ENCODE measurements around the gene HES1. TPM values are rescaled to one million over a fixed set of nuclear protein-coding genes. Genes with fewer than 3 reads are reported as not detected.
A peak's percentile ranks its signal among the peaks of the same experiment; 100 is the strongest.

The HES1 gene
- total RNA-seq, 1 donor from 2014 or later, result 36.2 TPM

- TF ChIP-seq CTCF (conservative IDR thresholded peaks at IDR 0.05), result no peak
- DNase-seq (ENCODE audit: low read depth, low spot score), result no peak
- Mint-ChIP-seq H3K4me1 (peaks cover 43% of the 10 kb centered on the region), H3K9me3 (no peaks in the 10 kb centered on the region), H3K27me3 (ENCODE audit: low read depth) (peaks cover 25% of the 10 kb centered on the region), H3K36me3 (ENCODE audit: low read depth) (peaks cover 2% of the 10 kb centered on the region), H3K27ac (ENCODE audit: unreplicated experiment) (no peak overlapping the region), H3K4me3 (no peak overlapping the region)
These were observed 38.5 kb downstream of the HES1 start for GRCh38 chr3:194174406-194174805.

GRCh38 chr3:194174980-194175379 is 39.0 kb downstream of the HES1 start:
- no peak overlapping the region for H3K27ac Mint-ChIP-seq (ENCODE audit: unreplicated experiment)
- H3K4me1 Mint-ChIP-seq, result peaks cover 38% of the 10 kb centered on the region
- no peak overlapping the region for H3K4me3 Mint-ChIP-seq
- no peak for TF ChIP-seq CTCF (conservative IDR thresholded peaks at IDR 0.05)
- H3K36me3 Mint-ChIP-seq (ENCODE audit: low read depth), result peaks cover 2% of the 10 kb centered on the region
- H3K27me3 Mint-ChIP-seq (ENCODE audit: low read depth), result peaks cover 26% of the 10 kb centered on the region
- no peak for DNase-seq (ENCODE audit: low read depth, low spot score)
- no peaks in the 10 kb centered on the region for H3K9me3 Mint-ChIP-seq

- Mint-ChIP-seq H3K9me3 (no peaks in the 10 kb centered on the region), H3K36me3 (ENCODE audit: low read depth) (peaks cover 2% of the 10 kb centered on the region), H3K4me3 (peak overlapping the region; percentile 4), H3K4me1 (peaks cover 37% of the 10 kb centered on the region), H3K27me3 (ENCODE audit: low read depth) (peaks cover 26% of the 10 kb centered on the region), H3K27ac (ENCODE audit: unreplicated experiment) (no peak overlapping the region)
- TF ChIP-seq CTCF (conservative IDR thresholded peaks at IDR 0.05), result no peak
- DNase-seq (ENCODE audit: low read depth, low spot score), result no peak
These were observed 40.5 kb downstream of the HES1 start for GRCh38 chr3:194176274-194176991.

GRCh38 chr3:194177141-194177540 is 41.2 kb downstream of the HES1 start:
- H3K36me3 Mint-ChIP-seq (ENCODE audit: low read depth), result peaks cover 2% of the 10 kb centered on the region
- H3K9me3 Mint-ChIP-seq, result no peaks in the 10 kb centered on the region
- peaks cover 37% of the 10 kb centered on the region for H3K4me1 Mint-ChIP-seq
- TF ChIP-seq CTCF (conservative IDR thresholded peaks at IDR 0.05), result no peak
- no peak overlapping the region for H3K27ac Mint-ChIP-seq (ENCODE audit: unreplicated experiment)
- DNase-seq (ENCODE audit: low read depth, low spot score), result no peak
- no peak overlapping the region for H3K4me3 Mint-ChIP-seq
- H3K27me3 Mint-ChIP-seq (ENCODE audit: low read depth), result peaks cover 31% of the 10 kb centered on the region

GRCh38 chr3:194178128-194178527 is 42.2 kb downstream of the HES1 start:
- Mint-ChIP-seq H3K36me3 (ENCODE audit: low read depth) (no peaks in the 10 kb centered on the region), H3K27me3 (ENCODE audit: low read depth) (peaks cover 33% of the 10 kb centered on the region), H3K4me3 (no peak overlapping the region), H3K27ac (ENCODE audit: unreplicated experiment) (peak overlapping the region; percentile 91), H3K9me3 (no peaks in the 10 kb centered on the region), H3K4me1 (peaks cover 44% of the 10 kb centered on the region)
- no peak for TF ChIP-seq CTCF (conservative IDR thresholded peaks at IDR 0.05)
- no peak for DNase-seq (ENCODE audit: low read depth, low spot score)
